Esophagus squamous epithelium (tissue), 4 donors: ENCODE data around the gene TEX2.

ENCODE experiments used
- POLR2A ChIP-seq, 4 donors: fragments of 450-650 bp; IDR thresholded peaks; one replicate each; pipeline ENCODE4 v1.6.1; 2017; ENCODE audit warnings: antibody characterized with exemption in 4 of 4, mild to moderate bottlenecking in 4 of 4, moderate library complexity in 3 of 4
- TF ChIP-seq, protein P1 (sequence below), 6 experiments: fragments of 450-650 bp in 4 of 6; fragments of 200-600 bp in 2 of 6; sonication (generic) in 2 of 6; IDR thresholded peaks; one replicate each; pipeline ENCODE4 v1.5.1; 2016 to 2019; ENCODE audit warnings: antibody characterized with exemption in 6 of 6, mild to moderate bottlenecking in 4 of 6, moderate library complexity in 4 of 6

GRCh38 chr17:64252831-64253230 is 10.2 kb downstream of the TEX2 start:
- TF ChIP-seq, protein P1, sequence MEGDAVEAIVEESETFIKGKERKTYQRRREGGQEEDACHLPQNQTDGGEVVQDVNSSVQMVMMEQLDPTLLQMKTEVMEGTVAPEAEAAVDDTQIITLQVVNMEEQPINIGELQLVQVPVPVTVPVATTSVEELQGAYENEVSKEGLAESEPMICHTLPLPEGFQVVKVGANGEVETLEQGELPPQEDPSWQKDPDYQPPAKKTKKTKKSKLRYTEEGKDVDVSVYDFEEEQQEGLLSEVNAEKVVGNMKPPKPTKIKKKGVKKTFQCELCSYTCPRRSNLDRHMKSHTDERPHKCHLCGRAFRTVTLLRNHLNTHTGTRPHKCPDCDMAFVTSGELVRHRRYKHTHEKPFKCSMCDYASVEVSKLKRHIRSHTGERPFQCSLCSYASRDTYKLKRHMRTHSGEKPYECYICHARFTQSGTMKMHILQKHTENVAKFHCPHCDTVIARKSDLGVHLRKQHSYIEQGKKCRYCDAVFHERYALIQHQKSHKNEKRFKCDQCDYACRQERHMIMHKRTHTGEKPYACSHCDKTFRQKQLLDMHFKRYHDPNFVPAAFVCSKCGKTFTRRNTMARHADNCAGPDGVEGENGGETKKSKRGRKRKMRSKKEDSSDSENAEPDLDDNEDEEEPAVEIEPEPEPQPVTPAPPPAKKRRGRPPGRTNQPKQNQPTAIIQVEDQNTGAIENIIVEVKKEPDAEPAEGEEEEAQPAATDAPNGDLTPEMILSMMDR (IDR thresholded peaks at IDR 0.05): no peak
- no peak for TF ChIP-seq POLR2A (IDR thresholded peaks at IDR 0.05)
